ENCODE results near the gene HARS1.
"Not testable (repeated sequence)": the region's sequence is repeated elsewhere in the genome, so short reads cannot be mapped to it uniquely, and the experiment has no call there.

HARS1 gene

GRCh38 chr5:140632366-140633020 is 58.7 kb downstream of the HARS1 start:
- peak overlapping the region; percentile 27; the same call in 1 of the 2 replicates for H3K4me3 ChIP-seq (ENCODE audit: low read length)
- TF ChIP-seq ZNF274 (IDR thresholded peaks at IDR 0.05; ENCODE audit: low read depth, low read length): no peak

- TF ChIP-seq ZNF274 (IDR thresholded peaks at IDR 0.05; ENCODE audit: low read depth, low read length): no peak
- H3K4me3 ChIP-seq (ENCODE audit: low read length): peak overlapping the region; percentile 27; the same call in 1 of the 2 replicates
Observed at GRCh38 chr5:140631831-140632365, 59.3 kb downstream of the HARS1 start.

- no peak for TF ChIP-seq ZNF274 (IDR thresholded peaks at IDR 0.05; ENCODE audit: low read depth, low read length)
- no peak overlapping the region for H3K4me3 ChIP-seq (ENCODE audit: low read length)
Observed at GRCh38 chr5:140631036-140631417, 60.1 kb downstream of the HARS1 start.

- H3K4me3 ChIP-seq (ENCODE audit: low read length): no peak overlapping the region
- no peak for TF ChIP-seq ZNF274 (IDR thresholded peaks at IDR 0.05; ENCODE audit: low read depth, low read length)
Observed at GRCh38 chr5:140630292-140631035, 60.7 kb downstream of the HARS1 start.

GRCh38 chr5:140628711-140629110 is 62.5 kb downstream of the HARS1 start:
- TF ChIP-seq ZNF274 (IDR thresholded peaks at IDR 0.05; ENCODE audit: low read depth, low read length): no peak
- no peak overlapping the region for H3K4me3 ChIP-seq (ENCODE audit: low read length)

- no peak overlapping the region for H3K4me3 ChIP-seq (ENCODE audit: low read length)
- TF ChIP-seq ZNF274 (IDR thresholded peaks at IDR 0.05; ENCODE audit: low read depth, low read length): no peak
Observed at GRCh38 chr5:140627972-140628371, 63.2 kb downstream of the HARS1 start.

- H3K4me3 ChIP-seq (ENCODE audit: low read length): not testable (repeated sequence)
Observed at GRCh38 chr5:140624886-140625285, 66.3 kb downstream of the HARS1 start.
